ENCODE measurements around the gene PLPP1. TPM values are rescaled to one million over a fixed set of nuclear protein-coding genes. Genes with fewer than 3 reads are reported as not detected.

PLPP1 gene
- total and polyA plus RNA-seq, 2 of the 13 experiments (the other 11 are each of a cell fraction or from before 2014, with no cell fraction given) = 7.3 to 12.1 TPM

DNA sequence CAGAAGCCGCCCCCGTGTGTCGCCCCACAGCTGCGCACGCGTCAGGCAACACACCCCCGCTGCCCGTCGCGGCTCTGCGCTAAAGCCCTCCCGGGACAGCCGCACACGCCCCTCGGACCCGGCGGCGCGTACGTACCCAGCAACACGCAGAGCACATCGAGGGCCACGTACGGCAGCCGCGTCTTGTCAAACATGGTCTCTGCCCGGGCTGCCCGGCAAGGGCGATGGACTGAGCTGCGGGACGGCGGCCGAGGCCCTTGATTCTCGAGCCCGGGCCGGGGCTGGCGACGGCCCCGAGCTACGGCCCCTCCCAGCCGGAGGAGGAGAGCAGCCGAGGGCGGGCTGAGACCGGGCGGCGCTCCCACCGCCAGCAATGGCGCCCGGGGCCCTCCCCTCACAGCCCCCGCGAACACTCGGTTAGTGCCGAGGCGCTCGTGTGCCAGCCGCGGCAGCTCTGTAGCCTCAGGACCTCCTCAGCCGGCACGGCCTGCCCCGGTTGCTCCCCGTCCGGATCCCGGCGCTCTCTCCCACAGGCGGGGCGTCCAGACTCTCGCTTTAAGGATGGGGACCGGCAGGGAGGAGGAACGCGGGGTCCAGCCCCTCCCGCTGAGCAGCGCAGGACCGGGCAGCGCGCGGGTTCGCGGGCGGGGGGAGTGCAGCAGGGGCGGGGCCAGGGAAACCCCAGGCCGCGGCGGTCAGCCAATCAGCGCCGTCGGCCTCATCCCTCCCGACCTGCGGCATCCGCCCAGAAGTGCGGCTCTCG, at the start of gene PLPP1 (continued):
- TF ChIP-seq, protein P1, sequence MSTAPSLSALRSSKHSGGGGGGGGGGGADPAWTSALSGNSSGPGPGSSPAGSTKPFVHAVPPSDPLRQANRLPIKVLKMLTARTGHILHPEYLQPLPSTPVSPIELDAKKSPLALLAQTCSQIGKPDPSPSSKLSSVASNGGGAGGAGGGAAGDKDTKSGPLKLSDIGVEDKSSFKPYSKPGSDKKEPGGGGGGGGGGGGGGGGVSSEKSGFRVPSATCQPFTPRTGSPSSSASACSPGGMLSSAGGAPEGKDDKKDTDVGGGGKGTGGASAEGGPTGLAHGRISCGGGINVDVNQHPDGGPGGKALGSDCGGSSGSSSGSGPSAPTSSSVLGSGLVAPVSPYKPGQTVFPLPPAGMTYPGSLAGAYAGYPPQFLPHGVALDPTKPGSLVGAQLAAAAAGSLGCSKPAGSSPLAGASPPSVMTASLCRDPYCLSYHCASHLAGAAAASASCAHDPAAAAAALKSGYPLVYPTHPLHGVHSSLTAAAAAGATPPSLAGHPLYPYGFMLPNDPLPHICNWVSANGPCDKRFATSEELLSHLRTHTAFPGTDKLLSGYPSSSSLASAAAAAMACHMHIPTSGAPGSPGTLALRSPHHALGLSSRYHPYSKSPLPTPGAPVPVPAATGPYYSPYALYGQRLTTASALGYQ (CRISPR knock-in tag; IDR thresholded peaks at IDR 0.05) = peak; percentile 33; the same call in 1 of the 2 replicates
- TF ChIP-seq, protein P2, sequence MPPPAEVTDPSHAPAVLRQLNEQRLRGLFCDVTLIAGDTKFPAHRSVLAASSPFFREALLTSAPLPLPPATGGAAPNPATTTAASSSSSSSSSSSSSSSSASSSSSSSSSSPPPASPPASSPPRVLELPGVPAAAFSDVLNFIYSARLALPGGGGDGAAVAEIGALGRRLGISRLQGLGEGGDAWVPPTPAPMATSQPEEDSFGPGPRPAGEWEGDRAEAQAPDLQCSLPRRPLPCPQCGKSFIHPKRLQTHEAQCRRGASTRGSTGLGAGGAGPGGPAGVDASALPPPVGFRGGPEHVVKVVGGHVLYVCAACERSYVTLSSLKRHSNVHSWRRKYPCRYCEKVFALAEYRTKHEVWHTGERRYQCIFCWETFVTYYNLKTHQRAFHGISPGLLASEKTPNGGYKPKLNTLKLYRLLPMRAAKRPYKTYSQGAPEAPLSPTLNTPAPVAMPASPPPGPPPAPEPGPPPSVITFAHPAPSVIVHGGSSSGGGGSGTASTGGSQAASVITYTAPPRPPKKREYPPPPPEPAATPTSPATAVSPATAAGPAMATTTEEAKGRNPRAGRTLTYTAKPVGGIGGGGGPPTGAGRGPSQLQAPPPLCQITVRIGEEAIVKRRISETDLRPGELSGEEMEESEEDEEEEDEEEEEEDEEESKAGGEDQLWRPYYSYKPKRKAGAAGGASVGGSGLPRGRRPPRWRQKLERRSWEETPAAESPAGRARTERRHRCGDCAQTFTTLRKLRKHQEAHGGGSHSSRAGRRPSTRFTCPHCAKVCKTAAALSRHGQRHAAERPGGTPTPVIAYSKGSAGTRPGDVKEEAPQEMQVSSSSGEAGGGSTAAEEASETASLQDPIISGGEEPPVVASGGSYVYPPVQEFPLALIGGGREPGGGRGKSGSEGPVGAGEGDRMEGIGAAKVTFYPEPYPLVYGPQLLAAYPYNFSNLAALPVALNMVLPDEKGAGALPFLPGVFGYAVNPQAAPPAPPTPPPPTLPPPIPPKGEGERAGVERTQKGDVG (CRISPR knock-in tag; IDR thresholded peaks at IDR 0.05; ENCODE audit: borderline replicate concordance) = no peak; the same call in 1 of the 2 replicates
- peak; percentile 42; the same call in 1 of the 2 replicates for TF ChIP-seq CCDC6 (CRISPR knock-in tag; IDR thresholded peaks at IDR 0.05)
- no peak; the same call in 1 of the 2 replicates for TF ChIP-seq KLF11 (CRISPR knock-in tag; IDR thresholded peaks at IDR 0.05)
- TF ChIP-seq, protein P3, sequence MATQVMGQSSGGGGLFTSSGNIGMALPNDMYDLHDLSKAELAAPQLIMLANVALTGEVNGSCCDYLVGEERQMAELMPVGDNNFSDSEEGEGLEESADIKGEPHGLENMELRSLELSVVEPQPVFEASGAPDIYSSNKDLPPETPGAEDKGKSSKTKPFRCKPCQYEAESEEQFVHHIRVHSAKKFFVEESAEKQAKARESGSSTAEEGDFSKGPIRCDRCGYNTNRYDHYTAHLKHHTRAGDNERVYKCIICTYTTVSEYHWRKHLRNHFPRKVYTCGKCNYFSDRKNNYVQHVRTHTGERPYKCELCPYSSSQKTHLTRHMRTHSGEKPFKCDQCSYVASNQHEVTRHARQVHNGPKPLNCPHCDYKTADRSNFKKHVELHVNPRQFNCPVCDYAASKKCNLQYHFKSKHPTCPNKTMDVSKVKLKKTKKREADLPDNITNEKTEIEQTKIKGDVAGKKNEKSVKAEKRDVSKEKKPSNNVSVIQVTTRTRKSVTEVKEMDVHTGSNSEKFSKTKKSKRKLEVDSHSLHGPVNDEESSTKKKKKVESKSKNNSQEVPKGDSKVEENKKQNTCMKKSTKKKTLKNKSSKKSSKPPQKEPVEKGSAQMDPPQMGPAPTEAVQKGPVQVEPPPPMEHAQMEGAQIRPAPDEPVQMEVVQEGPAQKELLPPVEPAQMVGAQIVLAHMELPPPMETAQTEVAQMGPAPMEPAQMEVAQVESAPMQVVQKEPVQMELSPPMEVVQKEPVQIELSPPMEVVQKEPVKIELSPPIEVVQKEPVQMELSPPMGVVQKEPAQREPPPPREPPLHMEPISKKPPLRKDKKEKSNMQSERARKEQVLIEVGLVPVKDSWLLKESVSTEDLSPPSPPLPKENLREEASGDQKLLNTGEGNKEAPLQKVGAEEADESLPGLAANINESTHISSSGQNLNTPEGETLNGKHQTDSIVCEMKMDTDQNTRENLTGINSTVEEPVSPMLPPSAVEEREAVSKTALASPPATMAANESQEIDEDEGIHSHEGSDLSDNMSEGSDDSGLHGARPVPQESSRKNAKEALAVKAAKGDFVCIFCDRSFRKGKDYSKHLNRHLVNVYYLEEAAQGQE (IDR thresholded peaks at IDR 0.05; ENCODE audit: borderline replicate concordance in 1 of 2, low read depth in 1 of 2, low read length in 2 of 2) = no peak
- TF ChIP-seq, protein P4, sequence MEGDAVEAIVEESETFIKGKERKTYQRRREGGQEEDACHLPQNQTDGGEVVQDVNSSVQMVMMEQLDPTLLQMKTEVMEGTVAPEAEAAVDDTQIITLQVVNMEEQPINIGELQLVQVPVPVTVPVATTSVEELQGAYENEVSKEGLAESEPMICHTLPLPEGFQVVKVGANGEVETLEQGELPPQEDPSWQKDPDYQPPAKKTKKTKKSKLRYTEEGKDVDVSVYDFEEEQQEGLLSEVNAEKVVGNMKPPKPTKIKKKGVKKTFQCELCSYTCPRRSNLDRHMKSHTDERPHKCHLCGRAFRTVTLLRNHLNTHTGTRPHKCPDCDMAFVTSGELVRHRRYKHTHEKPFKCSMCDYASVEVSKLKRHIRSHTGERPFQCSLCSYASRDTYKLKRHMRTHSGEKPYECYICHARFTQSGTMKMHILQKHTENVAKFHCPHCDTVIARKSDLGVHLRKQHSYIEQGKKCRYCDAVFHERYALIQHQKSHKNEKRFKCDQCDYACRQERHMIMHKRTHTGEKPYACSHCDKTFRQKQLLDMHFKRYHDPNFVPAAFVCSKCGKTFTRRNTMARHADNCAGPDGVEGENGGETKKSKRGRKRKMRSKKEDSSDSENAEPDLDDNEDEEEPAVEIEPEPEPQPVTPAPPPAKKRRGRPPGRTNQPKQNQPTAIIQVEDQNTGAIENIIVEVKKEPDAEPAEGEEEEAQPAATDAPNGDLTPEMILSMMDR (CRISPR knock-in tag; IDR thresholded peaks at IDR 0.05) = peak; percentile 26; the same call in 1 of the 2 replicates
- TF ChIP-seq, protein P5, sequence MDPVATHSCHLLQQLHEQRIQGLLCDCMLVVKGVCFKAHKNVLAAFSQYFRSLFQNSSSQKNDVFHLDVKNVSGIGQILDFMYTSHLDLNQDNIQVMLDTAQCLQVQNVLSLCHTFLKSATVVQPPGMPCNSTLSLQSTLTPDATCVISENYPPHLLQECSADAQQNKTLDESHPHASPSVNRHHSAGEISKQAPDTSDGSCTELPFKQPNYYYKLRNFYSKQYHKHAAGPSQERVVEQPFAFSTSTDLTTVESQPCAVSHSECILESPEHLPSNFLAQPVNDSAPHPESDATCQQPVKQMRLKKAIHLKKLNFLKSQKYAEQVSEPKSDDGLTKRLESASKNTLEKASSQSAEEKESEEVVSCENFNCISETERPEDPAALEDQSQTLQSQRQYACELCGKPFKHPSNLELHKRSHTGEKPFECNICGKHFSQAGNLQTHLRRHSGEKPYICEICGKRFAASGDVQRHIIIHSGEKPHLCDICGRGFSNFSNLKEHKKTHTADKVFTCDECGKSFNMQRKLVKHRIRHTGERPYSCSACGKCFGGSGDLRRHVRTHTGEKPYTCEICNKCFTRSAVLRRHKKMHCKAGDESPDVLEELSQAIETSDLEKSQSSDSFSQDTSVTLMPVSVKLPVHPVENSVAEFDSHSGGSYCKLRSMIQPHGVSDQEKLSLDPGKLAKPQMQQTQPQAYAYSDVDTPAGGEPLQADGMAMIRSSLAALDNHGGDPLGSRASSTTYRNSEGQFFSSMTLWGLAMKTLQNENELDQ (CRISPR knock-in tag; IDR thresholded peaks at IDR 0.05; ENCODE audit: borderline replicate concordance) = no peak
- TF ChIP-seq TSC22D2 (CRISPR knock-in tag; IDR thresholded peaks at IDR 0.05; ENCODE audit: borderline replicate concordance) = no peak
- TF ChIP-seq ZNF558 (CRISPR knock-in tag; IDR thresholded peaks at IDR 0.05; ENCODE audit: borderline replicate concordance) = no peak
- TF ChIP-seq ZNF24 (IDR thresholded peaks at IDR 0.05) = no peak
- TF ChIP-seq SALL1 (CRISPR knock-in tag; IDR thresholded peaks at IDR 0.05) = peak; percentile 64; the same call in 1 of the 2 replicates

All from HepG2 (cell line).